ENCODE results near the gene FAM81A.

DNA sequence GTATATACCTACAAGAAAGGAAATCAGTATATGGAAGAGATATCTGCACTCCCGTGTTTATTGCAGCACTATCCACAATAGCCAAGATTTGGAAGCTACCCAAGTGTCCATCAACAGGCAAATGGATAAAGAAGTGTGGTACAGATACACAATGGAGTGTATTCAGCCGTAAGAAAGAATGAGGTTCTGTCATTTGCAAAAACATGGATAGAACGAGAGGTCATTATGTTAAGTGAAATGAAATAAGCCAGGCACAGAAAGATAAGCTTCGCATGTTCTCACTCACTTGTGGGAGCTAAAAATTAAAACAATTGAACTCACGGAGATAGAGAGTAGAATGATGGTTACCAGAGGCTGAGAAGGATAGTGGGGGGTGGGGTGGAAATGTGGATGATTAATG is 53.1 kb downstream of the FAM81A start:
- TF ChIP-seq SMC3 (conservative IDR thresholded peaks at IDR 0.05; ENCODE audit: insufficient read depth, low read depth, low read length) (no peak), SIRT6 (IDR thresholded peaks at IDR 0.05; ENCODE audit: low read depth, low read length) (no peak), LCOR (CRISPR knock-in tag; IDR thresholded peaks at IDR 0.05) (no peak), SAFB2 (IDR thresholded peaks at IDR 0.05; ENCODE audit: borderline replicate concordance, low read depth, low read length, severe bottlenecking) (no peak), HMG20A (CRISPR knock-in tag; conservative IDR thresholded peaks at IDR 0.05) (no peak), ELF4 (CRISPR knock-in tag; IDR thresholded peaks at IDR 0.05) (no peak), GATAD2A (IDR thresholded peaks at IDR 0.05) (no peak), TEAD2 (tag; IDR thresholded peaks at IDR 0.05) (no peak), TBP (optimal IDR thresholded peaks at IDR 0.05; ENCODE audit: low read depth, low read length) (no peak), JUNB (CRISPR knock-in tag; conservative IDR thresholded peaks at IDR 0.05) (no peak)
- TF ChIP-seq, protein P1, sequence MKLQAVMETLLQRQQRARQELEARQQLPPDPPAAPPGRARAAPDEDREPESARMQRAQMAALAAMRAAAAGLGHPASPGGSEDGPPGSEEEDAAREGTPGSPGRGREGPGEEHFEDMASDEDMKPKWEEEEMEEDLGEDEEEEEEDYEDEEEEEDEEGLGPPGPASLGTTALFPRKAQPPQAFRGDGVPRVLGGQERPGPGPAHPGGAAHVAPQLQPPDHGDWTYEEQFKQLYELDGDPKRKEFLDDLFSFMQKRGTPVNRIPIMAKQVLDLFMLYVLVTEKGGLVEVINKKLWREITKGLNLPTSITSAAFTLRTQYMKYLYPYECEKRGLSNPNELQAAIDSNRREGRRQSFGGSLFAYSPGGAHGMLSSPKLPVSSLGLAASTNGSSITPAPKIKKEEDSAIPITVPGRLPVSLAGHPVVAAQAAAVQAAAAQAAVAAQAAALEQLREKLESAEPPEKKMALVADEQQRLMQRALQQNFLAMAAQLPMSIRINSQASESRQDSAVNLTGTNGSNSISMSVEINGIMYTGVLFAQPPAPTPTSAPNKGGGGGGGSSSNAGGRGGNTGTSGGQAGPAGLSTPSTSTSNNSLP (IDR thresholded peaks at IDR 0.05; ENCODE audit: borderline replicate concordance, low read depth, low read length), result no peak
- TF ChIP-seq, protein P2, sequence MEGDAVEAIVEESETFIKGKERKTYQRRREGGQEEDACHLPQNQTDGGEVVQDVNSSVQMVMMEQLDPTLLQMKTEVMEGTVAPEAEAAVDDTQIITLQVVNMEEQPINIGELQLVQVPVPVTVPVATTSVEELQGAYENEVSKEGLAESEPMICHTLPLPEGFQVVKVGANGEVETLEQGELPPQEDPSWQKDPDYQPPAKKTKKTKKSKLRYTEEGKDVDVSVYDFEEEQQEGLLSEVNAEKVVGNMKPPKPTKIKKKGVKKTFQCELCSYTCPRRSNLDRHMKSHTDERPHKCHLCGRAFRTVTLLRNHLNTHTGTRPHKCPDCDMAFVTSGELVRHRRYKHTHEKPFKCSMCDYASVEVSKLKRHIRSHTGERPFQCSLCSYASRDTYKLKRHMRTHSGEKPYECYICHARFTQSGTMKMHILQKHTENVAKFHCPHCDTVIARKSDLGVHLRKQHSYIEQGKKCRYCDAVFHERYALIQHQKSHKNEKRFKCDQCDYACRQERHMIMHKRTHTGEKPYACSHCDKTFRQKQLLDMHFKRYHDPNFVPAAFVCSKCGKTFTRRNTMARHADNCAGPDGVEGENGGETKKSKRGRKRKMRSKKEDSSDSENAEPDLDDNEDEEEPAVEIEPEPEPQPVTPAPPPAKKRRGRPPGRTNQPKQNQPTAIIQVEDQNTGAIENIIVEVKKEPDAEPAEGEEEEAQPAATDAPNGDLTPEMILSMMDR (IDR thresholded peaks at IDR 0.05 in 2 of 3, conservative IDR thresholded peaks at IDR 0.05 in 1 of 3; ENCODE audit: insufficient read depth in 2 of 3, low read depth in 1 of 3, low read length in 3 of 3), result no peak
- TF ChIP-seq, protein P3, sequence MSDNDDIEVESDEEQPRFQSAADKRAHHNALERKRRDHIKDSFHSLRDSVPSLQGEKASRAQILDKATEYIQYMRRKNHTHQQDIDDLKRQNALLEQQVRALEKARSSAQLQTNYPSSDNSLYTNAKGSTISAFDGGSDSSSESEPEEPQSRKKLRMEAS (CRISPR knock-in tag; IDR thresholded peaks at IDR 0.05), result no peak
- TF ChIP-seq, protein P4, sequence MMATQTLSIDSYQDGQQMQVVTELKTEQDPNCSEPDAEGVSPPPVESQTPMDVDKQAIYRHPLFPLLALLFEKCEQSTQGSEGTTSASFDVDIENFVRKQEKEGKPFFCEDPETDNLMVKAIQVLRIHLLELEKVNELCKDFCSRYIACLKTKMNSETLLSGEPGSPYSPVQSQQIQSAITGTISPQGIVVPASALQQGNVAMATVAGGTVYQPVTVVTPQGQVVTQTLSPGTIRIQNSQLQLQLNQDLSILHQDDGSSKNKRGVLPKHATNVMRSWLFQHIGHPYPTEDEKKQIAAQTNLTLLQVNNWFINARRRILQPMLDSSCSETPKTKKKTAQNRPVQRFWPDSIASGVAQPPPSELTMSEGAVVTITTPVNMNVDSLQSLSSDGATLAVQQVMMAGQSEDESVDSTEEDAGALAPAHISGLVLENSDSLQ (IDR thresholded peaks at IDR 0.05), result no peak

Measured in K562 (cell line).